ENCODE measurements around the gene RCOR1.
"Not testable (repeated sequence)": the region's sequence is repeated elsewhere in the genome, so short reads cannot be mapped to it uniquely, and the experiment has no call there.

RCOR1 gene

GRCh38 chr14:102571043-102571442, 21.4 kb upstream of the RCOR1 start:
- no peak overlapping the region for H3K27ac ChIP-seq
- no peak overlapping the region for H3K4me3 ChIP-seq (ENCODE audit: low read depth, low read length)
- H3K27me3 ChIP-seq (ENCODE audit: insufficient read depth, low read depth, severe bottlenecking): no peaks in the 10 kb centered on the region
- H3K36me3 ChIP-seq: no peaks in the 10 kb centered on the region
- no peak for TF ChIP-seq CTCF (IDR thresholded peaks at IDR 0.05; ENCODE audit: low read depth, low read length)
- no peaks in the 10 kb centered on the region for H3K9me3 ChIP-seq (ENCODE audit: severe bottlenecking)
- no peak for DNase-seq

DNA sequence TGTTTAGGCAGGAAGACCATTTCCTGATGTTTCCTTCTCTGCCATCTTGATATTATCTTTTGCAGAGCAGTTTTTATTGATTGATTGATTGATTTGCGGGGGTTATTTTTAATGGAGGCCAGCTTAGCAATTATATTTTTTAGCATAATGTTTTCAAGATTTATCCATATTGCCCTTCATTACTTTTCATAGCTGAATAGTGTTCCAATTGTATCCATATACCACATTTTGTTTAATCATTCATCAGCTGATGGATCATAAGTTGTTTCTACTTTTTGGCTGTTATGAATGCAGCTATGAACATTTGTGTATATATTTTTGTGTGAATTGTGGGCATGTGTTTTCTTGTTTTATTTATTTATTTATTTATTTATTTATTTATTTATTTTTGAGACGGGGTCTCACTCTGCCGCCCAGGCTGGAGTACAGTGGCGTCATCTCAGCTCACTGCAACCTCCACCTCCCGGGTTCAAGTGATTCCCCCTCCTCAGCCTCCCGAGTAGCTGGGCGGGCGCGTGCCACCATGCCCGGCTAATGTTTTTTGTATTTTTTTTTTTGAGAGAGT, 20.9 kb upstream of the RCOR1 start:
- H3K4me3 ChIP-seq (ENCODE audit: low read depth, low read length): no peak overlapping the region
- no peak for TF ChIP-seq CTCF (IDR thresholded peaks at IDR 0.05; ENCODE audit: low read depth, low read length)
- no peaks in the 10 kb centered on the region for H3K27me3 ChIP-seq (ENCODE audit: insufficient read depth, low read depth, severe bottlenecking)
- no peak for DNase-seq
- no peaks in the 10 kb centered on the region for H3K9me3 ChIP-seq (ENCODE audit: severe bottlenecking)
- H3K36me3 ChIP-seq: no peaks in the 10 kb centered on the region
- no peak overlapping the region for H3K27ac ChIP-seq

DNA sequence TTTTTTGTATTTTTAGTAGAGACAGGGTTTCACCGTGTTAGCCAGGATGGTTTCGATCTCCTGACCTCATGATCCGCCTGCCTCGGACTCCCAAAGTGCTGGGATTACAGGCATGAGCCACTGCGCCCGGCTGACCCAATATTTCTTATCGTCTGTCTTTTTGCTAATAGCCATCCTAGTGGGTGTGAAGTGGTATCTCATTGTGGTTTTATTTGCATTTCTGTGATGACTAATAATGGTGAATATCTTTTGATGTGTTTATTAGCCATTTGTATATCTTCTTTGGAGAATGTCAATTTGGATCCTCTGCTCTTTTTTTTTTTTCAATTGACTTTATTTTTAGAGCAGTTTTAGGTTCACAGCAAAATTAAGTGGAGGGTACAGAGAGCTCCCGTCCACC, 19.3 kb upstream of the RCOR1 start:
- H3K27ac ChIP-seq; H3K9me3 ChIP-seq (ENCODE audit: severe bottlenecking); DNase-seq; H3K36me3 ChIP-seq; H3K4me3 ChIP-seq (ENCODE audit: low read depth, low read length); H3K27me3 ChIP-seq (ENCODE audit: insufficient read depth, low read depth, severe bottlenecking): not testable (repeated sequence)

GRCh38 chr14:102573591-102574046, 18.8 kb upstream of the RCOR1 start:
- no peak for TF ChIP-seq CTCF (IDR thresholded peaks at IDR 0.05; ENCODE audit: low read depth, low read length)
- H3K27me3 ChIP-seq (ENCODE audit: insufficient read depth, low read depth, severe bottlenecking): no peaks in the 10 kb centered on the region
- DNase-seq: no peak
- no peak overlapping the region for H3K27ac ChIP-seq
- H3K4me3 ChIP-seq (ENCODE audit: low read depth, low read length): no peak overlapping the region
- H3K36me3 ChIP-seq: no peaks in the 10 kb centered on the region
- H3K9me3 ChIP-seq (ENCODE audit: severe bottlenecking): no peaks in the 10 kb centered on the region

DNA sequence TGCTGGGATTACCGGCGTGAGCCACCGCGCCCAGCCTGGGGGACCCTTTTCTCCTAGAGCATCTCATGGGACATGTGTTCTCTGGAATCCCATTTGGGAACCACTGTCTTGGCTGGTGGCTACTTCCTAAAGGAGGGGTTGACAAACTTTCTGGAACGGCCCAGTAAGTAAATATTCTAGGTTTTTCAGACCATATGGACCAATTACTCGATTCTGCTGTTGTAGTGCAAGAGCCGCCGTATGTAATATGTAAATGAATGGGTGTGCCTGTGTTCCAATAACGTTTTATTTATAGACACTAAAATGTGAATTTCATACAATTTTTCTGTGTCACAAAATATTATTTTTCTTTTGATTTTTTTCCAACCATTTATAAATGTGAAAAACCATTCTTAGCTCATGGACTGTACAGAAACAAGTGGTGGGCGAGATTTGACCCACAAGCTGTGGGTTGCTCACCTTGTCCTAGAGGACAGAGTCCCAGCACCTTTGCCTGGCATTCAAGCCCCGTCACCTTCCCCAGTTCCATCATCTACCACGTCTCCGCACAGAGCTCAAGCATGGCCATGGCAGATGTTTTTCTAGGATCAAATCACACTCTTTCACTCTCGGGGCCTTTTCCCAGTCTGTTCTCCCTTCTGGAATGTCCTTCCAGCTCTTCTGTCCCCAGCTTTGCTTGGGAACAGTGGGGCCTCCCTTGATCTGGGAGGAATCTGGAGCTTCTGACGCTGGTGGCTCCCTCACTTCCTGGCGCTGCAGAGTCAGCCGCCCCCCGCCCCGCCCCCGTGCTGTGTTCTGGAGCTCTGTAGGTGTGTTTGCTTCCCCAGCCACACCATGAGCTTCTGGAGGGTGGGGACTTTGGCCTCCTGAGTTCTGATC, 17.9 kb upstream of the RCOR1 start:
- Histone ChIP-seq H3K27me3 (ENCODE audit: insufficient read depth, low read depth, severe bottlenecking) (no peaks in the 10 kb centered on the region), H3K27ac (no peak overlapping the region), H3K36me3 (no peaks in the 10 kb centered on the region), H3K4me3 (ENCODE audit: low read depth, low read length) (no peak overlapping the region), H3K9me3 (ENCODE audit: severe bottlenecking) (no peaks in the 10 kb centered on the region)
- DNase-seq: no peak
- no peak for TF ChIP-seq CTCF (IDR thresholded peaks at IDR 0.05; ENCODE audit: low read depth, low read length)

GRCh38 chr14:102575160-102575845, 17.1 kb upstream of the RCOR1 start:
- no peak overlapping the region for H3K27ac ChIP-seq
- no peaks in the 10 kb centered on the region for H3K27me3 ChIP-seq (ENCODE audit: insufficient read depth, low read depth, severe bottlenecking)
- no peak overlapping the region for H3K4me3 ChIP-seq (ENCODE audit: low read depth, low read length)
- no peaks in the 10 kb centered on the region for H3K9me3 ChIP-seq (ENCODE audit: severe bottlenecking)
- H3K36me3 ChIP-seq: no peaks in the 10 kb centered on the region
- DNase-seq: no peak
- no peak for TF ChIP-seq CTCF (IDR thresholded peaks at IDR 0.05; ENCODE audit: low read depth, low read length)

- H3K27ac ChIP-seq; H3K36me3 ChIP-seq; H3K9me3 ChIP-seq (ENCODE audit: severe bottlenecking); DNase-seq; H3K4me3 ChIP-seq (ENCODE audit: low read depth, low read length); H3K27me3 ChIP-seq (ENCODE audit: insufficient read depth, low read depth, severe bottlenecking): not testable (repeated sequence)
Observed at GRCh38 chr14:102575846-102576428, 16.5 kb upstream of the RCOR1 start.

Data from WERI-Rb-1 (cell line).